ENCODE measurements around the gene ANK3. TPM values are rescaled to one million over a fixed set of nuclear protein-coding genes. Genes with fewer than 3 reads are reported as not detected.

The ANK3 gene
- total RNA-seq, 3 donors from 2014 or later: 10.2 to 93.2 (median 57.4) TPM

- Histone ChIP-seq H3K36me3 (no peaks in the 10 kb centered on the region), H3K4me3 (no peak overlapping the region), H3K4me1 (no peaks in the 10 kb centered on the region), H3K27me3 (no peaks in the 10 kb centered on the region), H3K9me3 (peaks cover 0 to 3% of the 10 kb centered on the region in 2 donors), H3K27ac (no peak overlapping the region)
- intact Hi-C loops (cut with DNase I; ENCODE audit: low total_unique reads): no loop called here
- no peak for TF ChIP-seq POLR2AphosphoS5 (IDR thresholded peaks at IDR 0.05)
- no peak for TF ChIP-seq POLR2A (IDR thresholded peaks at IDR 0.05)
- TF ChIP-seq CTCF (IDR thresholded peaks at IDR 0.05): no peak
- no peak for DNase-seq (ENCODE audit: low spot score in 2 of 2)
Observed at GRCh38 chr10:60405172-60405571, 15.5 kb upstream of the ANK3 start.

GRCh38 chr10:60403168-60403873 is 13.6 kb upstream of the ANK3 start:
- intact Hi-C loops (cut with DNase I; ENCODE audit: low total_unique reads): no loop called here
- no peak overlapping the region for H3K4me3 ChIP-seq
- no peak overlapping the region for H3K27ac ChIP-seq
- DNase-seq (ENCODE audit: low spot score in 2 of 2): no peak
- no peaks in the 10 kb centered on the region for H3K4me1 ChIP-seq
- peaks cover 0 to 3% of the 10 kb centered on the region in 2 donors for H3K9me3 ChIP-seq
- H3K36me3 ChIP-seq: no peaks in the 10 kb centered on the region
- H3K27me3 ChIP-seq: no peaks in the 10 kb centered on the region
- TF ChIP-seq CTCF (IDR thresholded peaks at IDR 0.05): no peak
- TF ChIP-seq POLR2AphosphoS5 (IDR thresholded peaks at IDR 0.05): no peak
- no peak for TF ChIP-seq POLR2A (IDR thresholded peaks at IDR 0.05)

GRCh38 chr10:60400366-60400765 is 10.7 kb upstream of the ANK3 start:
- Histone ChIP-seq H3K9me3 (peaks cover 0 to 3% of the 10 kb centered on the region in 2 donors), H3K27ac (no peak overlapping the region), H3K36me3 (no peaks in the 10 kb centered on the region), H3K27me3 (no peaks in the 10 kb centered on the region), H3K4me3 (no peak overlapping the region), H3K4me1 (no peaks in the 10 kb centered on the region)
- intact Hi-C loops (cut with DNase I; ENCODE audit: low total_unique reads): no loop called here
- TF ChIP-seq POLR2A (IDR thresholded peaks at IDR 0.05): no peak
- TF ChIP-seq POLR2AphosphoS5 (IDR thresholded peaks at IDR 0.05): no peak
- no peak for TF ChIP-seq CTCF (IDR thresholded peaks at IDR 0.05)
- DNase-seq (ENCODE audit: low spot score in 2 of 2): no peak

GRCh38 chr10:60399328-60399727 is 9.7 kb upstream of the ANK3 start:
- Histone ChIP-seq H3K27me3 (no peaks in the 10 kb centered on the region), H3K4me3 (no peak overlapping the region), H3K4me1 (no peaks in the 10 kb centered on the region), H3K9me3 (peaks cover 0 to 3% of the 10 kb centered on the region in 2 donors), H3K36me3 (no peaks in the 10 kb centered on the region), H3K27ac (no peak overlapping the region)
- intact Hi-C loops (cut with DNase I; ENCODE audit: low total_unique reads): no loop called here
- peak in 1 of 2 donors; percentile 22 for DNase-seq (ENCODE audit: low spot score in 2 of 2)
- TF ChIP-seq CTCF (IDR thresholded peaks at IDR 0.05) (no peak), POLR2AphosphoS5 (IDR thresholded peaks at IDR 0.05) (no peak), POLR2A (IDR thresholded peaks at IDR 0.05) (no peak)

- no peaks in the 10 kb centered on the region for H3K27me3 ChIP-seq
- intact Hi-C loops (cut with DNase I; ENCODE audit: low total_unique reads): no loop called here
Observed at GRCh38 chr10:60397792-60398191, 8.1 kb upstream of the ANK3 start.

More at GRCh38 chr10:60397792-60398191, 8.1 kb upstream of the ANK3 start:
- no peak for DNase-seq (ENCODE audit: low spot score in 2 of 2)
- H3K4me1 ChIP-seq: no peaks in the 10 kb centered on the region
- peaks cover 0 to 3% of the 10 kb centered on the region in 2 donors for H3K9me3 ChIP-seq
- H3K36me3 ChIP-seq: no peaks in the 10 kb centered on the region
- TF ChIP-seq POLR2AphosphoS5 (IDR thresholded peaks at IDR 0.05) (no peak), POLR2A (IDR thresholded peaks at IDR 0.05) (no peak), CTCF (IDR thresholded peaks at IDR 0.05) (no peak)
- H3K4me3 ChIP-seq: no peak overlapping the region
- no peak overlapping the region for H3K27ac ChIP-seq

Data from breast epithelium (tissue), 4 donors.